Right lobe of liver (tissue), 6 donors: ENCODE data around the gene SLC26A4. TPM values are rescaled to one million over a fixed set of nuclear protein-coding genes. Genes with fewer than 3 reads are reported as not detected.

Source experiments
- ATAC-seq, 4 donors: fragments of 200-7000 bp; cut with Tn5 transposase; one replicate each; pipeline ENCODE4 v1.9.1; 2020; ENCODE audit warnings: mild to moderate bottlenecking in 4 of 4, moderate library complexity in 4 of 4
- DNase-seq, 3 donors: peaks; one replicate each; pipeline ENCODE4 v3.0.0-alpha.2; 2020
- H3K27ac ChIP-seq, 3 donors: fragments of 200-600 bp; one replicate each; pipeline ENCODE4 v1.8.0; 2022
- H3K27me3 ChIP-seq, 2 donors: fragments of 200-600 bp; one replicate each; pipeline ENCODE4 v1.8.0; 2022
- H3K36me3 ChIP-seq, 4 donors: fragments of 200-600 bp; sonication (generic) in 1 of 4; one replicate each; pipeline versions ENCODE4 v1.5.1 to v1.8.0; 2017 to 2022; ENCODE audit warnings: control low read depth in 1 of 4
- H3K4me1 ChIP-seq, 4 donors: fragments of 200-600 bp; sonication (generic) in 1 of 4; one replicate each; pipeline versions ENCODE4 v1.5.1 to v1.8.0; 2017 to 2022; ENCODE audit warnings: control low read depth in 1 of 4
- H3K4me3 ChIP-seq, 3 donors: fragments of 200-600 bp; one replicate each; pipeline ENCODE4 v1.8.0; 2022
- H3K9me3 ChIP-seq, 4 donors: fragments of 200-600 bp; sonication (generic) in 1 of 4; one replicate each; pipeline versions ENCODE4 v1.5.1 to v1.8.0; 2017 to 2022; ENCODE audit warnings: control low read depth in 1 of 4
- CTCF ChIP-seq, 4 donors: fragments of 200-600 bp in 3 of 4; fragments of 450-650 bp in 1 of 4; IDR thresholded peaks; one replicate each; pipeline versions ENCODE4 v1.5.1 to v1.8.0; 2016 to 2022; ENCODE audit warnings: antibody characterized with exemption in 4 of 4, mild to moderate bottlenecking in 2 of 4
- POLR2A ChIP-seq: fragments of 450-650 bp; IDR thresholded peaks from one replicate; pipeline ENCODE4 v1.6.1; 2017; ENCODE audit warnings: antibody characterized with exemption, mild to moderate bottlenecking
- WGBS: methylation state at CpG from one replicate; pipeline ENCODE4 v1.1.6; 2018; ENCODE audit warnings: low coverage, low lambda C conversion rate; ENCODE audit not compliant: insufficient coverage; ENCODE audit errors: missing lambda C conversion rate; 5-methylcytosine and 5-hydroxymethylcytosine counted together
- intact Hi-C, 2 donors: fragments of 100-400 bp; cut with DNase I; formaldehyde crosslinking; loops; one replicate each; pipeline versions ENCODE4 v1.11.2 to v1.14.1; 2022
- total RNA-seq, 6 experiments: library from RNA; depleted of rRNA in 2 of 6; stranded (reverse); fragments of >200 nt in 2 of 6; fragmentation: NEBNext Ultra II Directional in 3 of 6; extraction: Animal tissue kit (Norgen Biotek cat#: 25700) in 3 of 6; gene quantifications; one replicate each; pipeline versions ENCODE4 v1.1.0 to v1.2.4, GENCODE V29; 2016 to 2023
- donor health status: DM: no; HTN: yes; CAD: no.
- donor health status: DM: no; HTN: no; CAD: no.
- donor health status: DM: no; HTN: no; CAD: no.
- donor health status: DM: no; HTN: yes; CAD: no.
- donor health status: DM: no; HTN: yes; CAD: no.

Gene SLC26A4
- total RNA-seq, 6 experiments from 2014 or later = 0.05 to 0.68 (median 0.27) TPM; not detected in 1

GRCh38 chr7:107721286-107721685, 60.7 kb downstream of the SLC26A4 start:
- Histone ChIP-seq H3K36me3 (no peaks in the 10 kb centered on the region), H3K27me3 (no peaks in the 10 kb centered on the region), H3K9me3 (no peaks in the 10 kb centered on the region), H3K4me1 (no peaks in the 10 kb centered on the region), H3K27ac (no peak overlapping the region), H3K4me3 (no peak overlapping the region)
- ATAC-seq = no peak
- no peak for DNase-seq
- WGBS = 22% methylated on average over 1 of the region's 1 CpG
- intact Hi-C loops = loop anchor here (10.0 kb wide), 1 partner anchor 256 kb away; no protein-coding TSS in a partner anchor
- TF ChIP-seq CTCF (IDR thresholded peaks at IDR 0.05) (no peak), POLR2A (no peak)

GRCh38 chr7:107723255-107723654, 62.6 kb downstream of the SLC26A4 start:
- no peak overlapping the region for H3K27ac ChIP-seq
- intact Hi-C loops = loop anchor here (10.0 kb wide), 1 partner anchor 258 kb away; no protein-coding TSS in a partner anchor
- DNase-seq = no peak
- no peaks in the 10 kb centered on the region for H3K4me1 ChIP-seq
- ATAC-seq = no peak
- TF ChIP-seq CTCF (IDR thresholded peaks at IDR 0.05) = no peak
- H3K9me3 ChIP-seq = no peaks in the 10 kb centered on the region
- 91% methylated on average over 2 of the region's 2 CpGs for WGBS
- H3K4me3 ChIP-seq = no peak overlapping the region
- H3K36me3 ChIP-seq = no peaks in the 10 kb centered on the region
- H3K27me3 ChIP-seq = no peaks in the 10 kb centered on the region

GRCh38 chr7:107725138-107725740, 64.6 kb downstream of the SLC26A4 start:
- H3K4me3 ChIP-seq = no peak overlapping the region
- intact Hi-C loops = loop anchor here (10.0 kb wide), 1 partner anchor 260 kb away; no protein-coding TSS in a partner anchor
- WGBS = 16% methylated on average over 4 of the region's 4 CpGs

GRCh38 chr7:107726356-107727130, 65.9 kb downstream of the SLC26A4 start:
- Histone ChIP-seq H3K4me3 (no peak overlapping the region), H3K4me1 (no peaks in the 10 kb centered on the region), H3K9me3 (no peaks in the 10 kb centered on the region), H3K36me3 (no peaks in the 10 kb centered on the region), H3K27me3 (no peaks in the 10 kb centered on the region), H3K27ac (no peak overlapping the region)
- DNase-seq (no peak), ATAC-seq (no peak)
- intact Hi-C loops = loop anchor here (10.0 kb wide), 1 partner anchor 262 kb away; no protein-coding TSS in a partner anchor
- WGBS = 53% methylated on average over 2 of the region's 3 CpGs
- TF ChIP-seq POLR2A = no peak
- no peak for TF ChIP-seq CTCF (IDR thresholded peaks at IDR 0.05)

More at GRCh38 chr7:107725138-107725740, 64.6 kb downstream of the SLC26A4 start:
- H3K27ac ChIP-seq = no peak overlapping the region
- DNase-seq = no peak
- TF ChIP-seq CTCF (IDR thresholded peaks at IDR 0.05) (peak; percentile 71 to 79 (median 74)), POLR2A (no peak)
- no peaks in the 10 kb centered on the region for H3K4me1 ChIP-seq
- no peaks in the 10 kb centered on the region for H3K27me3 ChIP-seq
- peak; percentile 60 to 76 (median 71) for ATAC-seq
- no peaks in the 10 kb centered on the region for H3K9me3 ChIP-seq
- no peaks in the 10 kb centered on the region for H3K36me3 ChIP-seq
